Keratinocyte (primary cell): ENCODE results near the gene RASAL2. TPM values are rescaled to one million over a fixed set of nuclear protein-coding genes. Genes with fewer than 3 reads are reported as not detected.

Experiments used
- DNase-seq: peaks from one replicate; pipeline ENCODE4 v3.0.0-alpha.2; 2011; ENCODE audit warnings: low read depth, missing footprints, low spot score
- FAIRE-seq: peaks from 2 replicates; lab custom pipeline; 2011; peaks lifted over from hg19 to GRCh38; lab: Jason Lieb, UNC
- H2AFZ ChIP-seq: 2 replicates; pipeline ENCODE4 v1.6.0; 2012; ENCODE audit warnings: low read length, control low read depth, inconsistent platforms; ENCODE audit not compliant: control insufficient read depth
- H3K27ac ChIP-seq: 2 replicates; pipeline ENCODE4 v1.5.1; 2011; ENCODE audit warnings: low read length; ENCODE audit not compliant: control insufficient read depth, insufficient read depth
- H3K27me3 ChIP-seq: 3 replicates; pipeline ENCODE4 v1.6.0; 2011; ENCODE audit warnings: low read length; ENCODE audit not compliant: control insufficient read depth, insufficient read depth; ENCODE audit errors: extremely low read depth
- H3K36me3 ChIP-seq, 2 experiments: 2 replicates in 1 of 2; 3 replicates in 1 of 2; pipeline ENCODE4 v1.5.1; 2011; ENCODE audit warnings: low read length in 2 of 2, mild to moderate bottlenecking in 1 of 2; ENCODE audit not compliant: control insufficient read depth in 2 of 2, insufficient read depth in 2 of 2; ENCODE audit errors: extremely low read depth in 1 of 2
- H3K4me1 ChIP-seq: 3 replicates; pipeline ENCODE4 v1.5.1; 2011; ENCODE audit warnings: low read length; ENCODE audit not compliant: control insufficient read depth, insufficient read depth; ENCODE audit errors: extremely low read depth
- H3K4me2 ChIP-seq: 3 replicates; pipeline ENCODE4 v1.6.0; 2011; ENCODE audit warnings: low read depth, low read length; ENCODE audit not compliant: control insufficient read depth, insufficient read depth; ENCODE audit errors: extremely low read depth
- H3K4me3 ChIP-seq, 3 experiments: fragments of 200-600 bp in 1 of 3; sonication (generic) in 1 of 3; 2 replicates in 2 of 3; 3 replicates in 1 of 3; pipeline ENCODE4 v1.5.1; 2011 to 2016; ENCODE audit warnings: low read length in 3 of 3, mild to moderate bottlenecking in 3 of 3, control low read depth in 2 of 3, inconsistent platforms in 1 of 3, low read depth in 1 of 3, mixed read lengths in 1 of 3, mixed run types in 1 of 3, moderate library complexity in 1 of 3; ENCODE audit not compliant: control insufficient read depth in 2 of 3, insufficient read depth in 2 of 3; ENCODE audit errors: extremely low read depth in 1 of 3
- H3K79me2 ChIP-seq: 2 replicates; pipeline ENCODE4 v1.6.0; 2012; ENCODE audit warnings: low read length; ENCODE audit not compliant: control insufficient read depth, insufficient read depth
- H3K9ac ChIP-seq: 3 replicates; pipeline ENCODE4 v1.6.0; 2011; ENCODE audit warnings: low read length; ENCODE audit not compliant: control insufficient read depth, insufficient read depth; ENCODE audit errors: extremely low read depth
- H3K9me1 ChIP-seq: 3 replicates; pipeline ENCODE4 v1.6.0; 2011; ENCODE audit warnings: low read length; ENCODE audit not compliant: control insufficient read depth, insufficient read depth; ENCODE audit errors: extremely low read depth
- H3K9me3 ChIP-seq: 2 replicates; pipeline ENCODE4 v1.5.1; 2012; ENCODE audit warnings: low read depth, low read length; ENCODE audit not compliant: control insufficient read depth
- H4K20me1 ChIP-seq: 3 replicates; pipeline ENCODE4 v1.6.0; 2011; ENCODE audit warnings: low read length; ENCODE audit not compliant: control insufficient read depth, insufficient read depth; ENCODE audit errors: extremely low read depth
- CTCF ChIP-seq, 3 experiments: IDR thresholded peaks in 1 of 3; conservative IDR thresholded peaks in 1 of 3; optimal IDR thresholded peaks in 1 of 3; 2 replicates in 2 of 3; 3 replicates in 1 of 3; pipeline versions ENCODE3 to v1.5.1; 2011; ENCODE audit warnings: low read length in 3 of 3, mild to moderate bottlenecking in 3 of 3, moderate library complexity in 2 of 3, control low read depth in 1 of 3, inconsistent platforms in 1 of 3; ENCODE audit not compliant: insufficient read depth in 2 of 3; ENCODE audit errors: extremely low read depth in 1 of 3
- EZH2 ChIP-seq: IDR thresholded peaks from one replicate; pipeline ENCODE4 v1.6.1; 2012; ENCODE audit warnings: inconsistent platforms, mild to moderate bottlenecking, low read length, moderate library complexity
- dilution Hi-C: fragments of 300-500 bp; cut with MboI; formaldehyde crosslinking; loops from one replicate; pipeline ENCODE4 v1.7.0; 2020; ENCODE audit warnings: low sequenced_read_pairs; ENCODE audit not compliant: extremely low pct_ligation_motif_present
- polyA plus RNA-seq, 5 experiments: library from polyadenylated mRNA; depleted of rRNA in 3 of 5; stranded (reverse) in 3 of 5; stranded (forward) in 1 of 5; unstranded in 1 of 5; fragments of >200 nt; gene quantifications; 1 replicate in 1 of 5; 2 replicates in 3 of 5; 3 replicates in 1 of 5; pipeline versions ENCODE4 v1.2.1 to v1.2.3, GENCODE V29; 2011 to 2012; ENCODE audit warnings: missing spikeins in 2 of 5, low read depth in 1 of 5, low replicate concordance in 1 of 5

RASAL2 gene
- polyA plus RNA-seq, 1 donor (not counting 4 experiments of a cell fraction or from before 2014, with no cell fraction given): 27.2 TPM

- Histone ChIP-seq H3K4me2 (no peak overlapping the region), H3K27me3 (no peaks in the 10 kb centered on the region), H3K9ac (no peak overlapping the region), H3K4me3 (no peak overlapping the region), H4K20me1 (no peaks in the 10 kb centered on the region), H3K9me1 (no peaks in the 10 kb centered on the region), H2AFZ (no peak overlapping the region), H3K4me1 (peaks cover 20% of the 10 kb centered on the region), H3K36me3 (no peaks in the 10 kb centered on the region), H3K9me3 (no peaks in the 10 kb centered on the region), H3K79me2 (peaks cover 85% of the 10 kb centered on the region), H3K27ac (no peak overlapping the region)
- TF ChIP-seq EZH2 (no peak), CTCF (optimal IDR thresholded peaks at IDR 0.05 in 1 of 3, IDR thresholded peaks at IDR 0.05 in 1 of 3, conservative IDR thresholded peaks at IDR 0.05 in 1 of 3; ENCODE audit: extremely low read depth in 1 of 3, insufficient read depth in 2 of 3, low read length in 3 of 3) (no peak)
- dilution Hi-C loops: no loop called here
- no peak for FAIRE-seq
- no peak for DNase-seq
Observed at GRCh38 chr1:178155481-178156255, 61.8 kb downstream of the RASAL2 start.

GRCh38 chr1:178160736-178161475, 67.0 kb downstream of the RASAL2 start:
- Histone ChIP-seq H3K9ac (no peak overlapping the region), H3K4me3 (no peak overlapping the region), H3K4me1 (peaks cover 2% of the 10 kb centered on the region), H3K4me2 (no peak overlapping the region), H3K9me3 (no peaks in the 10 kb centered on the region), H4K20me1 (no peaks in the 10 kb centered on the region), H3K79me2 (peaks cover 83% of the 10 kb centered on the region), H3K36me3 (peaks cover 0 to 2% of the 10 kb centered on the region in 2 experiments), H2AFZ (no peak overlapping the region), H3K27me3 (no peaks in the 10 kb centered on the region), H3K27ac (no peak overlapping the region), H3K9me1 (no peaks in the 10 kb centered on the region)
- DNase-seq: no peak
- dilution Hi-C loops: no loop called here
- TF ChIP-seq CTCF (optimal IDR thresholded peaks at IDR 0.05 in 1 of 3, IDR thresholded peaks at IDR 0.05 in 1 of 3, conservative IDR thresholded peaks at IDR 0.05 in 1 of 3; ENCODE audit: extremely low read depth in 1 of 3, insufficient read depth in 2 of 3, low read length in 3 of 3) (no peak), EZH2 (no peak)
- no peak for FAIRE-seq
